GM12878 (cell line): Measurements from ENCODE around the gene FLOT1. TPM values are rescaled to one million over a fixed set of nuclear protein-coding genes. Genes with fewer than 3 reads are reported as not detected.
A peak's percentile ranks its signal among the peaks of the same experiment; 100 is the strongest.

Experiments
- BCL11A ChIP-seq: IDR thresholded peaks from 2 replicates; pipeline ENCODE4 v1.6.1; 2011; ENCODE audit warnings: low read depth, low read length
- BCL3 ChIP-seq: IDR thresholded peaks from 2 replicates; pipeline ENCODE4 v1.6.1; 2011; ENCODE audit warnings: borderline replicate concordance, low read depth, mild to moderate bottlenecking, moderate library complexity, low read length; ENCODE audit not compliant: insufficient read depth, poor library complexity, severe bottlenecking
- E4F1 ChIP-seq: fragments of 450-650 bp; IDR thresholded peaks from 2 replicates; pipeline ENCODE4 v1.6.1; 2018; ENCODE audit warnings: borderline replicate concordance, mild to moderate bottlenecking; ENCODE audit not compliant: partially characterized antibody
- POLR2AphosphoS2 ChIP-seq: IDR thresholded peaks from 2 replicates; pipeline ENCODE4 v1.6.1; 2011; ENCODE audit warnings: low read depth, mild to moderate bottlenecking, low read length, improper control_type of control experiment, moderate library complexity
- SUZ12 ChIP-seq: fragments of 200-600 bp; sonication (generic); IDR thresholded peaks from one replicate; pipeline ENCODE4 v1.6.1; 2018; ENCODE audit warnings: antibody characterized with exemption, mild to moderate bottlenecking; ENCODE audit not compliant: unreplicated experiment
- ZNF687 ChIP-seq: fragments of 450-650 bp; IDR thresholded peaks from 2 replicates; pipeline ENCODE4 v1.6.1; 2017; ENCODE audit warnings: mild to moderate bottlenecking, moderate library complexity
- polyA plus RNA-seq, 11 experiments: library from polyadenylated mRNA; depleted of rRNA in 4 of 11; unstranded in 6 of 11; stranded (reverse) in 5 of 11; fragments of >200 nt; fragmentation: Nextera tagmentation in 4 of 11; fragmentation: Illumina TruSeq in 1 of 11; extraction: Ambion mirVana in 4 of 11; extraction: Trizol in 1 of 11; gene quantifications; 1 replicate in 1 of 11; 2 replicates in 10 of 11; pipeline versions ENCODE4 v1.2.1 to v1.2.3, GENCODE V29; 2011 to 2016; ENCODE audit warnings: inconsistent platforms in 2 of 11, missing spikeins in 2 of 11, low read depth in 1 of 11
- total RNA-seq, 4 experiments: library from RNA; depleted of rRNA in 3 of 4; stranded (reverse); fragments of >200 nt in 3 of 4; fragmentation: Illumina TruSeq in 1 of 4; extraction: Trizol in 1 of 4; gene quantifications; 2 replicates each; pipeline versions ENCODE4 v1.2.1 to v1.2.3, GENCODE V29; 2013 to 2021

FLOT1 gene
- total and polyA plus RNA-seq, 10 of the 15 experiments (the other 5 are each of a cell fraction or from before 2014, with no cell fraction given) = 12.3 to 153 (median 112) TPM

GRCh38 chr6:30752157-30752927, 9.9 kb upstream of the FLOT1 start (continued):
- TF ChIP-seq E4F1 (no peak), SUZ12 (no peak), ZNF687 (peak; percentile 52; the same call in 1 of the 2 replicates), POLR2AphosphoS2 (no peak), BCL11A (no peak), BCL3 (no peak)
